H9 (cell line): ENCODE measurements around the gene COL27A1. TPM values are rescaled to one million over a fixed set of nuclear protein-coding genes. Genes with fewer than 3 reads are reported as not detected.

Experiments used
- DNase-seq: peaks from one replicate; pipeline ENCODE4 v3.0.0-alpha.2; 2017
- H2AFZ ChIP-seq: one replicate; pipeline ENCODE4 v1.6.1; 2013; ENCODE audit warnings: mild to moderate bottlenecking, low read length, control low read depth, moderate library complexity
- H2AK5ac ChIP-seq: 2 replicates; pipeline ENCODE4 v1.6.1; 2013; ENCODE audit warnings: low read length, control low read depth, mixed read lengths; ENCODE audit not compliant: insufficient read length
- H2BK120ac ChIP-seq: one replicate; pipeline ENCODE4 v1.6.1; 2013; ENCODE audit warnings: low read depth, mild to moderate bottlenecking, low read length, control low read depth, inconsistent platforms; ENCODE audit not compliant: poor library complexity, severe bottlenecking
- H2BK12ac ChIP-seq: 2 replicates; pipeline ENCODE4 v1.6.1; 2013; ENCODE audit warnings: low read length, control low read depth, mixed read lengths, low read depth; ENCODE audit not compliant: insufficient read length
- H2BK15ac ChIP-seq: 2 replicates; pipeline ENCODE4 v1.6.1; 2013; ENCODE audit warnings: low read depth, low read length, control low read depth
- H2BK20ac ChIP-seq: one replicate; pipeline ENCODE4 v1.6.1; 2013; ENCODE audit warnings: low read depth, mild to moderate bottlenecking, low read length, control low read depth, inconsistent platforms; ENCODE audit not compliant: poor library complexity, severe bottlenecking
- H2BK5ac ChIP-seq: 2 replicates; pipeline ENCODE4 v1.6.1; 2013; ENCODE audit warnings: low read length, control low read depth, mixed read lengths; ENCODE audit not compliant: insufficient read length
- H3K14ac ChIP-seq: 2 replicates; pipeline ENCODE4 v1.6.1; 2013; ENCODE audit warnings: low read length, control low read depth; ENCODE audit not compliant: insufficient read depth
- H3K18ac ChIP-seq: 2 replicates; pipeline ENCODE4 v1.6.1; 2013; ENCODE audit warnings: low read depth, mild to moderate bottlenecking, mixed read lengths, low read length, control low read depth; ENCODE audit not compliant: insufficient read length
- H3K23ac ChIP-seq: 2 replicates; pipeline ENCODE4 v1.6.1; 2013; ENCODE audit warnings: low read length, control low read depth, mixed read lengths, low read depth; ENCODE audit not compliant: insufficient read length
- H3K23me2 ChIP-seq: 2 replicates; pipeline ENCODE4 v1.6.1; 2013; ENCODE audit warnings: low read depth, mild to moderate bottlenecking, mixed read lengths, low read length, control low read depth; ENCODE audit not compliant: insufficient read length, poor library complexity, severe bottlenecking
- H3K27ac ChIP-seq: 2 replicates; pipeline ENCODE4 v1.5.1; 2013; ENCODE audit warnings: low read length, control low read depth, mixed read lengths, low read depth; ENCODE audit not compliant: insufficient read length
- H3K27me3 ChIP-seq: 2 replicates; pipeline ENCODE4 v1.6.1; 2013; ENCODE audit warnings: low read length, control low read depth, inconsistent platforms; ENCODE audit not compliant: insufficient read depth
- H3K4ac ChIP-seq: 2 replicates; pipeline ENCODE4 v1.6.1; 2013; ENCODE audit warnings: low read depth, mild to moderate bottlenecking, control low read depth, inconsistent platforms, low read length, moderate library complexity
- H3K4me1 ChIP-seq: 2 replicates; pipeline ENCODE4 v1.6.1; 2013; ENCODE audit warnings: low read length, control low read depth, inconsistent platforms; ENCODE audit not compliant: insufficient read depth
- H3K4me2 ChIP-seq: 2 replicates; pipeline ENCODE4 v1.6.1; 2013; ENCODE audit warnings: low read length, control low read depth, mixed read lengths; ENCODE audit not compliant: insufficient read length, insufficient read depth
- H3K56ac ChIP-seq: 2 replicates; pipeline ENCODE4 v1.6.1; 2013; ENCODE audit warnings: low read depth, mild to moderate bottlenecking, mixed read lengths, low read length, control low read depth; ENCODE audit not compliant: insufficient read length
- H3K79me1 ChIP-seq: 2 replicates; pipeline ENCODE4 v1.6.1; 2013; ENCODE audit warnings: low read depth, mild to moderate bottlenecking, moderate library complexity, low read length, control low read depth, inconsistent platforms; ENCODE audit not compliant: insufficient read depth, poor library complexity, severe bottlenecking
- H3K79me2 ChIP-seq: 2 replicates; pipeline ENCODE4 v1.6.1; 2013; ENCODE audit warnings: low read length, control low read depth, inconsistent platforms; ENCODE audit not compliant: insufficient read depth
- H3K9ac ChIP-seq: 2 replicates; pipeline ENCODE4 v1.6.1; 2013; ENCODE audit warnings: low read length, control low read depth, mixed read lengths; ENCODE audit not compliant: insufficient read length; ENCODE audit errors: extremely low read depth
- H3K9me3 ChIP-seq: one replicate; pipeline ENCODE4 v1.6.1; 2013; ENCODE audit warnings: low read depth, low read length, inconsistent platforms; ENCODE audit not compliant: control insufficient read depth
- H3T11ph ChIP-seq: one replicate; pipeline ENCODE4 v1.6.1; 2013; ENCODE audit warnings: mild to moderate bottlenecking, low read length, control low read depth, inconsistent platforms
- H4K20me1 ChIP-seq: one replicate; pipeline ENCODE4 v1.6.1; 2013; ENCODE audit not compliant: control insufficient read depth, insufficient read length, insufficient read depth
- H4K5ac ChIP-seq: 2 replicates; pipeline ENCODE4 v1.6.1; 2013; ENCODE audit warnings: low read depth, mild to moderate bottlenecking, mixed read lengths, low read length, control low read depth; ENCODE audit not compliant: insufficient read length
- H4K8ac ChIP-seq: replicated peaks from 2 replicates; pipeline ENCODE4 v1.6.1; 2013; ENCODE audit warnings: low read length, control low read depth, mixed read lengths, low read depth; ENCODE audit not compliant: insufficient read length
- H4K91ac ChIP-seq: 2 replicates; pipeline ENCODE4 v1.6.1; 2013; ENCODE audit warnings: low read depth, mild to moderate bottlenecking, moderate library complexity, mixed read lengths, low read length, control low read depth; ENCODE audit not compliant: insufficient read length
- H3K27ac Mint-ChIP-seq, 3 experiments: 2 replicates in 2 of 3; 3 replicates in 1 of 3; pipeline ENCODE4 v1.8.0; 2020 to 2021; ENCODE audit warnings: mixed read lengths in 3 of 3, mild to moderate bottlenecking in 1 of 3, moderate library complexity in 1 of 3
- H3K27me3 Mint-ChIP-seq: 2 replicates; pipeline ENCODE4 v1.8.0; 2021; ENCODE audit warnings: low read depth, mild to moderate bottlenecking, moderate library complexity, mixed read lengths
- H3K36me3 Mint-ChIP-seq, 3 experiments: 2 replicates in 2 of 3; 3 replicates in 1 of 3; pipeline ENCODE4 v1.8.0; 2020 to 2021; ENCODE audit warnings: low read depth in 3 of 3, mixed read lengths in 3 of 3; ENCODE audit not compliant: insufficient read depth in 1 of 3
- H3K4me1 Mint-ChIP-seq, 2 experiments: 2 replicates each; pipeline ENCODE4 v1.8.0; 2020; ENCODE audit warnings: mixed read lengths in 2 of 2
- H3K4me3 Mint-ChIP-seq, 2 experiments: 2 replicates in 1 of 2; 3 replicates in 1 of 2; pipeline ENCODE4 v1.8.0; 2020 to 2021; ENCODE audit warnings: mild to moderate bottlenecking in 2 of 2, mixed read lengths in 2 of 2, moderate library complexity in 1 of 2
- H3K9me3 Mint-ChIP-seq, 2 experiments: 2 replicates in 1 of 2; 3 replicates in 1 of 2; pipeline ENCODE4 v1.8.0; 2020; ENCODE audit warnings: mild to moderate bottlenecking in 2 of 2, mixed read lengths in 2 of 2, moderate library complexity in 1 of 2
- CTCF ChIP-seq: fragments of 200-600 bp; sonication (generic); conservative IDR thresholded peaks from 3 replicates; pipeline ENCODE4 v1.8.0; 2021; ENCODE audit warnings: antibody characterized with exemption, mild to moderate bottlenecking
- WGBS: extraction: QIAGEN DNeasy Blood & Tissue Kit; methylation state at CpG from one replicate; pipeline ENCODE4 v1.1.7; 2013; ENCODE audit warnings: missing lambda C conversion rate, low lambda C conversion rate, mixed read lengths; ENCODE audit not compliant: insufficient read length; ENCODE audit errors: extremely low coverage; 5-methylcytosine and 5-hydroxymethylcytosine counted together
- total RNA-seq: library from RNA; stranded (reverse); gene quantifications from 2 replicates; pipeline ENCODE4 v1.2.1, GENCODE V29; 2021

COL27A1 gene
- total RNA-seq, 1 experiment from 2014 or later = 17.9 TPM

GRCh38 chr9:114274217-114274616, 118.9 kb downstream of the COL27A1 start:
- Mint-ChIP-seq H3K27ac (no peak overlapping the region), H3K27me3 (no peaks in the 10 kb centered on the region; the same call in 1 of the 2 replicates), H3K4me1 (no peaks in the 10 kb centered on the region; a peak in 1 of 4 replicates), H3K36me3 (peaks cover 0 to 4% (median 2%) of the 10 kb centered on the region in 3 experiments; a peak in 3 of 7 replicates), H3K4me3 (no peak overlapping the region), H3K9me3 (no peaks in the 10 kb centered on the region)
- no peak overlapping the region for H3K4ac ChIP-seq
- H2BK15ac ChIP-seq = no peak overlapping the region
- H3K9me3 ChIP-seq = no peaks in the 10 kb centered on the region
- no peak overlapping the region for H3K23ac ChIP-seq
- no peak overlapping the region for H4K5ac ChIP-seq
- no peaks in the 10 kb centered on the region for H3K79me1 ChIP-seq
- no CpG with 5 or more reads among the region's 5 CpGs for WGBS
- H4K91ac ChIP-seq = no peak overlapping the region
- H3K4me1 ChIP-seq = no peaks in the 10 kb centered on the region
- no peak for TF ChIP-seq CTCF
- DNase-seq = no peak
- no peak overlapping the region for H2AK5ac ChIP-seq
- no peak overlapping the region for H3K18ac ChIP-seq
- H2BK120ac ChIP-seq = no peak overlapping the region
- no peak overlapping the region for H3K4me2 ChIP-seq
- H3K23me2 ChIP-seq = no peaks in the 10 kb centered on the region
- H4K20me1 ChIP-seq = no peaks in the 10 kb centered on the region
- no peak overlapping the region for H3K56ac ChIP-seq
- no peak overlapping the region for H2AFZ ChIP-seq
- H3K27me3 ChIP-seq = no peaks in the 10 kb centered on the region
- no peaks in the 10 kb centered on the region for H3K79me2 ChIP-seq
- no peak overlapping the region for H3K27ac ChIP-seq
- H2BK20ac ChIP-seq = no peak overlapping the region
- no peak overlapping the region for H3K14ac ChIP-seq
- H4K8ac ChIP-seq = no peak overlapping the region
- no peak overlapping the region for H3K9ac ChIP-seq
- no peak overlapping the region for H2BK12ac ChIP-seq
- no peak overlapping the region for H2BK5ac ChIP-seq
- H3T11ph ChIP-seq = no peak overlapping the region
